ENCODE measurements around the gene CXCR6.

The CXCR6 gene

GRCh38 chr3:45968706-45969105 lies 25.4 kb downstream of the CXCR6 start:
- DNase-seq (ENCODE audit: low read depth in 2 of 2): no peak

DNA sequence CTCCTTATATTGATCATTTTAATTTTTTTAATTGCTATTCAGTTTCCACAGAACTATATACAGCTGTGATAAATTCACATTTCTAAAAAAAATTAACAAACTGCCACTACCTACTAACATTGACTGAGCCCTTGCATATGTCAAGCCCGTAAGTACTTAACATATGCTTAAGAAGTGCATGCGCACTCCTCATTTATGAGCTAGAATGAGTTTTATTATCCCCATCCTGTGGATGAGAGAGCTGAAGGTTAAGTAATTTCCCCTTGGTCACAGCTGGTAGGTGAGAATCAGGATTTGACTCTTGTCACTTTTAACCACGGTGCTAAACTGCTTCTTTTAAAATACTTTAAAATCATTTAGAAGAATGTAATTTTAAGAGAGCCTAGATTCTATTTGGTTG lies 25.9 kb downstream of the CXCR6 start:
- no peak for DNase-seq (ENCODE audit: low read depth in 2 of 2)

- no peak for DNase-seq (ENCODE audit: low read depth in 2 of 2)
Measured at GRCh38 chr3:45969953-45970352, 26.7 kb downstream of the CXCR6 start.

DNA sequence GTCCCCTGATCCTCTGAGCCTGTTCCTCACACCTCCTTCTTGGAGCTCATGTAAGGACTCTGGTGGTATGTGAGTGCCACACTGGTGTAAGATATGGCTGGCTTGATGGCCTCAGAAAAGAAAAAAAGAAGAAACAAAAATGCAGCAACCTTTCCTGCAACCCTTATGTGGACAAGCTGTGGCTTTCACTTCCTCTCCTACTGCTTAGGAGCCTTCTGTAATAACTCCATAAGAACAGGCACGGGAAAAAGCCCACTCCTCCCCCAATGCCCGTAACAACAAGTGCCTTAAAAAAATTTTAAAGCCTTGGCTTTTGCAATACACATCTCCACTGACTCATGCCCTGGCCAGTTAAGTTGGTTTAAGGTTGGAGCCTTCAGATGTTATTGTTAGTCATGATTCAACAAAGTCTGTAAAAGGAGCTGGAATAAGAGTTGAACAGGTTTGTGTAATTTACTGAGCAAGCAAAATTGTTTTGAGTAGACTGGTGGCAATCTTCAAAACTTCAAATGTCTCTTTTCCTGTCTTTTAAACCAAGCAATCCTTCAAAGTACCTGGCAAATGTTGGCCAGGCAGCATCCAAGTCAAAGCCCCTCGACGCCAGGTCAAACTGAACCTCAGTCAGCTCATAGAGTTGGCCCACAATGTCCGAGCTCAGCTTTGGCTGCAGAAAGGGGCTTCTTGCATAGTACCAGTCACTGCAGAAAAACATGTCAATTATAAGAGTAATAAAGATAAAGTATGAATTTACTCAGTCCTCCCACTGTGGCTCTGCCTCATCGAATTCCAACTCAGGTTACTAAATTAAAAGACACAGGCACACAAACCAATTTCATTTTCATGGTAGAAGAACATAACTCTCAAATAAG lies 29.5 kb downstream of the CXCR6 start:
- DNase-seq (ENCODE audit: low read depth in 2 of 2): no peak

DNA sequence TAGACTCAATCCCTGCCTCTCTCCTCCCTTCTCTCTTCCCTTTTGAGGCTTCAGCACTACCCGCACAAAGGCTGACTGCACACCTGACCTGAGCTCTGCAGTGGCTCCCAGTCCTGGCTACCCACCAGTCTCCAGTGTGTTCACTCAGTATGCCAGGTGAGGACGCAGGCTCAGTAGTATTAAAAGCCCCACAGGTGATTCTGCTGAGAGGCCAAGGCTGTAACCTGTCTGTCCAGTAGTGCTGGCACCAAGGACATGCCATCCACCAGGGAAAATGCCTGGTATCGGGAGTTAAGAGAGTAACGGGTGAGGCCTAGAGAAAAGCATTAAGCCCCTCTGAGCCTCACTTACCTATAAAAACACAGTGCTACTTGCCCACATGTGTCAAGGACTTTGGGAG lies 31.4 kb downstream of the CXCR6 start:
- DNase-seq (ENCODE audit: low read depth in 2 of 2): no peak

DNA sequence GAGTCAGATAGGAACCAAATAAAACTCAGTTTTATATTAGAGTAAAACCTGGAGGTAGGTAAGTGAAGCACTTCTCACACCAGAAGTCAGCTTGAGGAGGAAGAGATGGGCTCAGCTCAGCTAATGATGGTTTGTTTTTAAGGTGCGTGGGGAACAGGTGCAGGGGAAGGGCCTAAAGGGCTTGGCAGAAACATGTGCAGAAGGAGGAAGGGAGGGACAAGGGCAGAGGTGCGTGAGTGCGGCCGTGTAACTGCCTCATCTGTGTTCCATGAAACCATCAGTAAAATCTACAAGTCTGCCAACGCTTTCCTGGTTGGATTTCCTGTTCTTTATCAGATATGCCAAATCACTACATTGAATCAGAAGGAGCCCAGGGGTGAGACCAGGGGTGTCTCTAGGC lies 32.4 kb downstream of the CXCR6 start:
- no peak for DNase-seq (ENCODE audit: low read depth in 2 of 2)

GRCh38 chr3:45976191-45977091 lies 33.2 kb downstream of the CXCR6 start:
- no peak for DNase-seq (ENCODE audit: low read depth in 2 of 2)

DNA sequence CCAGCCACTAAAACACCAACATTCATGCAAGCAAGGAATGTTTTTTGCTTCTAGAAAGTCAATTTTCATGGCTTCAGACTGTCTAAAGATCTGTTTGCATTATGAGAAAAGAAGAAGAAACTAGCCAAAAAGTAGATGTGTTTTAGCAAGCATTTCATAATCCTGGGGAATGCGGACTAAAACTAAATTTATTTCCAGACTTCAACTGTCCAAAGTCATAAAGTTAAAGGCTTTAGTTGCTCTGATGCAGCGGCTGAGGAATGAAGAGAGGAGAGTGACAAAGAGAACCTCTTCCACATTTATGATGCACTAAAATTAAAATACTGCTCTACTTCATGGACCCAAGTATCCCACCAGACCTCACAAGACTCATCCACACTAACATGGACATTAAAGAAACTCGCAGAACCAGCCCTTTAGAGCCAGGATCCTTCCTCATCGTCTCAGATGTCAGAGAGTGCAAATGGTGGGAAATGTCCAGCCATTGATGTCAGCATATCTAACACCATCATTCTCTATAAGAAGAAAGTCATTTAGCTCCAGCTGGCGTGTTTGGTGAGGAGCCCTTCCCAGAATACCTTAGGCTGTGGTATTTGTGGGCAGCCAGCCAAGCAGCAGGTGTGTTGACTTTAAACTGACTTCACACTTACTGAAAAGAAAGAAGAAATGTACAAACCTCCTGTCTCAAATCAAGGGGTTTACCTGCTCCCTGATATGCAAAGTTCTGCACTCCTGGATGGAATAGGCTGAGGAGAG lies 34.9 kb downstream of the CXCR6 start:
- peak; percentile 41 to 48 for DNase-seq (ENCODE audit: low read depth in 2 of 2)

- DNase-seq (ENCODE audit: low read depth in 2 of 2): no peak
Measured at GRCh38 chr3:45979378-45979777, 36.1 kb downstream of the CXCR6 start.

- DNase-seq (ENCODE audit: low read depth in 2 of 2): no peak
Measured at GRCh38 chr3:45980229-45980813, 37.1 kb downstream of the CXCR6 start.

GRCh38 chr3:45980819-45981218 lies 37.6 kb downstream of the CXCR6 start:
- DNase-seq (ENCODE audit: low read depth in 2 of 2): no peak

- DNase-seq (ENCODE audit: low read depth in 2 of 2): no peak
Measured at GRCh38 chr3:45981346-45982074, 38.2 kb downstream of the CXCR6 start.

- no peak for DNase-seq (ENCODE audit: low read depth in 2 of 2)
Measured at GRCh38 chr3:45983770-45984169, 40.5 kb downstream of the CXCR6 start.

- no peak for DNase-seq (ENCODE audit: low read depth in 2 of 2)
Measured at GRCh38 chr3:45984331-45985312, 41.4 kb downstream of the CXCR6 start.

DNA sequence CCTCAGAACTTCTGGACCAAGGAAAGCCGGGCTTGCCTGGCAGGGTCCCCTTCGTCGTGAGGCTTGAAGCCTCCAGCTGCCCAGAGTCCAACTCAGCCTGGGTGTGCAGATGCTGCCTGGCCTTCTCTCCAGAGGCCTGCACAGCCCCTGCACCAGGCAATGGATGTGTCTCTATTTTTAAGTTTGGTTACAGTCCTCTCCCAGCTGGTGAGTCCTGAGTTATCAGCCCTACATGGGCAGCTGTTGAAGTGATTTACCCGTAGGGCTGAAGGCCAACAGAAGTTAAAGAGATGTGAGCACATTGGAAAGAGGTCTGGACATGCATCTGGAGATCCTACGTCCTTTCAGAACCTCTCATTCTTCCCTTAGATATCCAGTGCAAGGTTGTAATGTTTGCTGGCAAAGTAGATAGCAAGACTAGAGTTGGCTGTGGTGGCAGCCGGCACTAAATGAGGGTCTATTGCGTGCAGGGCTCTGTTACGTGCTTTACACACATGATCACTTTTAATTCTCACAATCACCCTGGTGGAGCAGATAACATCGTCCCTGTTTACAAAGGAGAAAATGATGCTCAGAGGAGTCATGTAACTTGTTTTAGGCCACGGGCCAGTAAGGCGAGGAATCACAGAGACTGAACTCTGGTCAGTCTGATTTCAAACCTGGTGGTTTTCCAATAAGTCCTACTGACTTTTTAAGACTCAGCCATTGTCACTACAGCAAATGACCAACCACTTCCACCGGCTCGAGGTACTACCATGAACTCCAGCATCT lies 42.5 kb downstream of the CXCR6 start:
- no peak for DNase-seq (ENCODE audit: low read depth in 2 of 2)

GRCh38 chr3:45986303-45986982 lies 43.2 kb downstream of the CXCR6 start:
- no peak for DNase-seq (ENCODE audit: low read depth in 2 of 2)

DNA sequence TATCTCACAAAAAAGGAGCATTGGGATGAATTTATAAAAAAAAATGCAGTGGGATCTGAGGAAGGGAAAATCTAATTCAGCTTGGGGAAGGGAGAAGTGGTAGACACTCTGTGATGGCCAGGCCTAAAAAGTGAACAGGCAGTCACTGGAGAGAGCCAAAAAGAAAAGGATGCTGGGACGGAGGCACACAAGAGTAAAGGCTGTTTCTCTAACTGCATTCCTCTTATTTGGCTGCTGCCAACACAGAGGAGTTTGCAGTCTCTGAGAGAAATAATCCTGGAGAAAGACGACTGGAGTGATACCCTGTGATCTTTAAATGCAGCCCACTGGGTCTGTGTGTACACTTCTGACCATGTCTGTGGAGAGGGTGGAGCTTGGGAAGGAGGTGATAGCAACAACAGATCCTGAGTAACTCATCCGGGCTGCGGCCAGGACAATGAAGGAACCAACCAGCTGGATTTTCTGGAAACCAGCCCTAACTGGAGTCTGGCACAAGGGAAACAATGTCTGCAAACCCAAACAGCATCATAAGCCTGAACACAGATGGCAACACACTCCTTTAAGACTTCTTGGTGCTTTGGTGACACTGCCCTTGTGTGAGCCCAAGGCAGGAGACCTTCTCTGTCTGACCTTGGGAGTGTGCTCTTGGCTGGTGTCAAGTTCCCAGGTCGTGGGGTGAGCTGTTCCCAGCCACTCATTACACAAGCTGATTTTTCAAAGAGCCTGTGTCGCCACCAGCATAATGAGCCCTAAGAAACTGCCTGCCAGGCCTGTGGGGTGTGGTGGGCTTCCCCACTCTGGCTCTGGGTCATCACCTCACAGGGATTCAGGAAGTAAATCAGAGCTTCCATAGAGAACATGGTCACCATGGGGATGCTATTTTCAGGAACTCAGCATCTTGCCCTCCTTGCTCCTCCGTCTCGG lies 44.4 kb downstream of the CXCR6 start:
- no peak for DNase-seq (ENCODE audit: low read depth in 2 of 2)

All from stimulated activated CD4-positive, alpha-beta T cell treated with anti-CD3 and anti-CD28 coated beads, Interleukin-4, amount 100 ng/mL, for 48 hours (primary cell).